Mesendoderm (in vitro differentiated cells): ENCODE results near the gene PMPCA.

ENCODE experiments used
- DNase-seq: peaks from one replicate; pipeline ENCODE4 v3.0.0; 2013
- H2AK5ac ChIP-seq: 2 replicates; pipeline ENCODE4 v1.6.1; 2013; ENCODE audit warnings: low read length, inconsistent platforms
- H2BK120ac ChIP-seq: 2 replicates; pipeline ENCODE4 v1.6.1; 2013; ENCODE audit warnings: low read depth, mild to moderate bottlenecking, low read length, moderate library complexity, mixed read lengths
- H2BK15ac ChIP-seq: replicated peaks from 2 replicates; pipeline ENCODE4 v1.6.1; 2013; ENCODE audit warnings: low read depth, mild to moderate bottlenecking, moderate library complexity
- H2BK5ac ChIP-seq: 2 replicates; pipeline ENCODE4 v1.6.1; 2013; ENCODE audit warnings: low read length, inconsistent platforms
- H3K18ac ChIP-seq: 2 replicates; pipeline ENCODE4 v1.6.1; 2013; ENCODE audit warnings: mild to moderate bottlenecking, low read length, mixed read lengths
- H3K23ac ChIP-seq: one replicate; pipeline ENCODE4 v1.6.1; 2013; ENCODE audit warnings: low read length
- H3K27ac ChIP-seq: 2 replicates; pipeline ENCODE4 v1.5.1; 2013; ENCODE audit warnings: low read depth, mild to moderate bottlenecking, inconsistent platforms, low read length, moderate library complexity
- H3K27me3 ChIP-seq: 2 replicates; pipeline ENCODE4 v1.6.1; 2013; ENCODE audit warnings: low read length, control low read depth, mild to moderate bottlenecking, inconsistent platforms; ENCODE audit not compliant: insufficient read depth, poor library complexity
- H3K36me3 ChIP-seq: 2 replicates; pipeline ENCODE4 v1.6.1; 2013; ENCODE audit warnings: low read length, inconsistent platforms; ENCODE audit not compliant: control insufficient read depth, insufficient read depth
- H3K4ac ChIP-seq: one replicate; pipeline ENCODE4 v1.6.1; 2013; ENCODE audit warnings: low read depth, mild to moderate bottlenecking, low read length, moderate library complexity
- H3K4me1 ChIP-seq: 2 replicates; pipeline ENCODE4 v1.6.1; 2013; ENCODE audit warnings: low read depth, low read length, inconsistent platforms; ENCODE audit not compliant: control insufficient read depth
- H3K4me2 ChIP-seq: 2 replicates; pipeline ENCODE4 v1.6.1; 2013; ENCODE audit warnings: low read length
- H3K4me3 ChIP-seq: 2 replicates; pipeline ENCODE4 v1.5.1; 2013; ENCODE audit warnings: mild to moderate bottlenecking, low read length
- H3K56ac ChIP-seq: one replicate; pipeline ENCODE4 v1.6.1; 2013; ENCODE audit warnings: low read length
- H3K79me1 ChIP-seq: 2 replicates; pipeline ENCODE4 v1.6.1; 2013; ENCODE audit warnings: low read length, inconsistent platforms
- H3K79me2 ChIP-seq: 2 replicates; pipeline ENCODE4 v1.6.1; 2013; ENCODE audit warnings: mild to moderate bottlenecking, low read length; ENCODE audit not compliant: control insufficient read depth, insufficient read depth
- H3K9ac ChIP-seq: 2 replicates; pipeline ENCODE4 v1.6.1; 2013; ENCODE audit warnings: low read length, inconsistent platforms
- H4K5ac ChIP-seq: one replicate; pipeline ENCODE4 v1.6.1; 2013; ENCODE audit warnings: low read length
- H4K8ac ChIP-seq: one replicate; pipeline ENCODE4 v1.6.1; 2013; ENCODE audit warnings: low read depth, mild to moderate bottlenecking, control low read depth, low read length, moderate library complexity
- WGBS: extraction: QIAGEN DNeasy Blood & Tissue Kit; methylation state at CpG from one replicate; pipeline ENCODE4 v1.1.7; 2013; ENCODE audit warnings: low lambda C conversion rate, missing lambda C conversion rate; ENCODE audit not compliant: insufficient coverage; ENCODE audit errors: extremely low coverage; 5-methylcytosine and 5-hydroxymethylcytosine counted together

Gene PMPCA

DNA sequence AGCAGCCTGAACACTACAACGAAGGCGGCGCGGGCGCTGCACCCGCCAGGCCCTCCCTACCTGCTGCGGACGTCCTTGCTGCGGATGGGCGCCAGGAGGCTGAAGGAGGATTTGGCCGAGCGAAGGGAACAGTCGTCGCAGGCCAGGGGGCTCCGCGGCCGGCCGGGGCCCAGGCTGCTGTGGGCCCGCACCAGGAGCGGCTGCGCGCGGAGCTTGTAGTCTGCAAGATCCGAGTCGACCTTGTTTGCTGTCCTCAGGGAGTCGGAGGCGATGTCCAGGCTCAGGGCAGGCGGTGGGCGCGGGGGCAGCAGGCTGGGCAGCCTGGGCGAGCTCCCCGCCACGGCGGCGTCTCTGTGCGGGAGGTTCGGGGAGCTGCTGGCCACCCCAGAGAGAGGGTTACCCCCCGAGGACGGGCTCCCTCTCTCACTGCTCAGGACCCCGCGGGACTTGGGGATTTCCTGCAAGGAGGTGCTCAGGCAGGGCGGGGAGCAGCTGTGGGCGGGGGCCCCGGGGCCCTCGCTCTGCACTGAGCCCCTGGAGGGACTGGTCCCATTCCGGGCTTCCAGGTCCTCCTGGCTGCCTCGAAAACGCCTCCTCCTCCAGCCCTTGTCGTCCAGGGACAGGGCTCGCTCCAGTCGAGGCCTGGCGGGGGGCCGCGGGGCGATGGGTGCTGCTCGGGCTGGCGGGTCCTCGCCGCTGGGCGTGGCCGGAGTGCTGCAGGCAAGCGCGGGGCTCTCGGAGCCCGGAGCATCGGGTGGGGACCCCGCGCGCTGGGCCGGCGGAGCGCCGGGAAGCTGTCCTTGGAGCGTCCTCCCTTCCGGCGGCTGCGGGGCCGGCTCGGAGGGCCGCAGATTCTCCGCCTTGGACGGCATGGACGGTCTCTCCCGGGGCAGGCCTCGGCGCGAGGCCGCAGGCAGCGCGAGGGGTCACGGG is 28.4 kb downstream of the PMPCA start:
- Histone ChIP-seq H3K4me3 (peak overlapping the region; percentile 85), H4K5ac (no peak overlapping the region), H3K27me3 (no peaks in the 10 kb centered on the region), H3K27ac (no peak overlapping the region), H3K4me1 (no peaks in the 10 kb centered on the region), H3K23ac (peak overlapping the region; percentile 66), H3K9ac (peak overlapping the region; percentile 89), H3K79me2 (peaks cover 6% of the 10 kb centered on the region), H3K56ac (peak overlapping the region; percentile 96), H2AK5ac (no peak overlapping the region), H3K18ac (peak overlapping the region; percentile 43), H3K4ac (peak overlapping the region; percentile 72), H4K8ac (peak overlapping the region; percentile 39), H2BK15ac (no peak overlapping the region), H3K4me2 (peak overlapping the region; percentile 88), H2BK5ac (no peak overlapping the region), H3K79me1 (peaks cover 10% of the 10 kb centered on the region), H2BK120ac (no peak overlapping the region), H3K36me3 (peaks cover 2% of the 10 kb centered on the region)
- WGBS: no CpG with 5 or more reads among the region's 91 CpGs
- DNase-seq: peak; percentile 48

DNA sequence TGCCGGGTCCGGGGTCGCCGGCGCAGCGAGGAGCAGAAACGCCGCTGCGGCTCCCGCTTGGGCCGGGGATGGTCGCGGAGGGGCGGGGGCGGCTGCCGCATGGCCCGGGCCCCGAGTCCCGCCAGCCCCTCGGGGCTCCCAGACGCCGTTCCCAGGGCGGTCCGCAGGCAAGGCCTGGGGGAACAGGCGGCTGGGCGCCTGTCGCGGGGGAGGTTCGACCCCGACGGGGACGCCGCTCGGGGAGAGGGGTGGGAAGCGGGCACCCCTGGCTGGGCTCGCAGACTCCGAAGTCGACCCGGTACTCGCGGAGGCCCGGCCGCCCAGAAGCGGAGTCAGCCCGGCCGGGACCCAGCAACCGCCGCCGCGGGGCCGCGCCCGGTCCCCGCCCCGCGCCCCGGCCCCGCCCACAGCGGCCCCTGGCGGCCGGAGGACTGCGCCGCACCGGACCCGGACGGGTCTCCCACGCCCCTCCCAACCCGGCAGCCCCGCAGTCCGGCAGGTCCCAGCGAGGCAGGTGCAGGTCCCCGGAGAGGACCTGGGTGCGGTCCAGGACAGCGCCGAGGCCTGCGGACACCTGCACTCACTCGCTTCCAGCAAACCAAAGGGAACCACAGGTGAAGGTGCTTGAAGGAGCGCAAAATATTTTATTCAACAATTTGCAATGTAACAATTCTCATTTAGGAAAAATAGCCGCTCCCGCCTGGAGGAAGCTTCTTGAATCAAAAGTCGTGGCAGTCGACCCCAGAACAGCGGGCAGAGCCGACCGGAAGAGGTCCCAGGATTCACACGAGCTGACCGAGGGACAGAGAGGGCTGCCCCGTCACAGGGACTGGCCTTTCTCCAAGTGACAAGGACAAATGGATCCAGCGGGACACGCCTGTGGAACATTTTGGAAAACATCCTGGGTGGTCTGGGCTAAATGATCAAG is 29.3 kb downstream of the PMPCA start, which contains the start of gene INPP5E:
Gene INPP5E, minus strand, starts transcription at position 365 of the 928 bp plus-strand sequence. CDS start 426 bp downstream, outside the sequence.
- Histone ChIP-seq H3K79me1 (peaks cover 8% of the 10 kb centered on the region), H3K4me3 (peak within 1 kb of the TSS; percentile 85), H3K56ac (peak within 1 kb of the TSS; percentile 96), H3K4me1 (no peaks in the 10 kb centered on the region), H2BK15ac (no peak within 1 kb of the TSS), H2BK5ac (no peak within 1 kb of the TSS), H2AK5ac (no peak within 1 kb of the TSS), H3K27me3 (no peaks in the 10 kb centered on the region), H3K18ac (peak within 1 kb of the TSS; percentile 43), H4K5ac (no peak within 1 kb of the TSS), H3K4ac (peak within 1 kb of the TSS; percentile 72), H4K8ac (peak within 1 kb of the TSS; percentile 39), H3K27ac (peak within 1 kb of the TSS; percentile 31), H3K9ac (peak within 1 kb of the TSS; percentile 89), H3K36me3 (peaks cover 2% of the 10 kb centered on the region), H3K23ac (peak within 1 kb of the TSS; percentile 66), H3K79me2 (peaks cover 6% of the 10 kb centered on the region), H3K4me2 (peak within 1 kb of the TSS; percentile 88), H2BK120ac (no peak within 1 kb of the TSS)
- peak; percentile 74 for DNase-seq
- no CpG with 5 or more reads among the region's 90 CpGs for WGBS

DNA sequence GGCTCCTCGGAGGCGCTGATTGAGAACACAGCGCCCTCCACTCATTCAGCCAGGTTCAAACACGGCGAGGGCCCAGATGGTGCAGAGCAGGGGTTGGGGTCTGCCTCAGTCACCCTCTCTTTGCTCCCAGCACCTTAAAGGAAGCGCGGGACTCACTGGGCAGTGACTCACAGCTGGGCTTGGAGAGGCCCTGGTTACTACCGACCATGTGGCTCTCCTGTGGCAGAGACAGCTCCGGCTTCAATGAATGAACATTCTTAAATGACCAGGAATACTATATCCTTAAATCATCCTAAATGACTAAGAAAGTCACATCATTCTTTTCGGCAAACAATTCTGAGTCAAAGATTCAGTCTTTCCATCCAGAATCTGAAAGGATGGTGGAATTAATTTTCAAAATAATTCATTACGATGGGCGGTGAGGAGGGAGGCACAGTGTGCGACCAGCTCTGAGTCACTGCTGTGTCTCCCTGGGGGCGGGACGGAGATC is 30.8 kb downstream of the PMPCA start:
- peaks cover 4% of the 10 kb centered on the region for H3K36me3 ChIP-seq
- H3K4me1 ChIP-seq: no peaks in the 10 kb centered on the region
- WGBS: no CpG with 5 or more reads among the region's 15 CpGs

DNA sequence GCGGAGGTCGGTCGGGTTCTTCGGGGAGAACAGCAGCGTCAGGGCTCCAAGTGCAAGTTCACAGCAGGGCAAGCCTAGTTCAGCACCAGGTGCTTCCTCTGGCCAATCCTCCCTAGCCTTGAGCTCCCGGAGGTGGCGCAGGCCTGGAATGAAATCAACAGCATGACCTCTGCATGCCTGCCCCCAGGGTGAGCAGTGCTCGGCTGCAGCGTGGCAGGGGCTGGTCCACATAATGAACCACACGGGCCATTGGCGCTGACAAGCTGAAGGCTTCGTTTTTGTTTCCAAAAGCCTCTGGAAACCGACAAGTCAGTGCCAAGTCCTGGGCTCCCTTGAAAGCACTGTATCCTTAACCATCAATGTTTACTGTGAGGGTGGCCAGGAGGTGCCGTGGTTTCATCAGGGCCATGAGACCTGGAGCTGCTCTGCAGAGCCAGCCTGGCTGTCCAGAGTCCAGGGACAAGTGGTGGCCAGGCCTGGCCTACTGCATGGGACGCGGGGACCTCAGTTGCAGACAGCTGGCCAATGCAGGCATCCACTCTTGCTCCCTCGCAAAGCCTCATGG is 31.3 kb downstream of the PMPCA start:
- Histone ChIP-seq H3K18ac (no peak overlapping the region), H3K27ac (no peak overlapping the region), H3K4me2 (no peak overlapping the region), H3K27me3 (no peaks in the 10 kb centered on the region), H4K5ac (no peak overlapping the region), H3K56ac (no peak overlapping the region), H4K8ac (no peak overlapping the region), H3K79me2 (peaks cover 2% of the 10 kb centered on the region), H3K23ac (no peak overlapping the region), H3K4me3 (no peak overlapping the region), H2BK120ac (no peak overlapping the region), H2AK5ac (no peak overlapping the region), H2BK5ac (no peak overlapping the region), H3K4ac (no peak overlapping the region), H3K36me3 (peaks cover 8% of the 10 kb centered on the region), H2BK15ac (no peak overlapping the region), H3K4me1 (no peaks in the 10 kb centered on the region), H3K79me1 (peaks cover 8% of the 10 kb centered on the region), H3K9ac (no peak overlapping the region)
- WGBS: no CpG with 5 or more reads among the region's 17 CpGs
- no peak for DNase-seq

More for the DNA sequence above, 30.8 kb downstream of the PMPCA start:
- H2BK15ac ChIP-seq: no peak overlapping the region
- no peak overlapping the region for H3K18ac ChIP-seq
- H2BK120ac ChIP-seq: no peak overlapping the region
- peaks cover 8% of the 10 kb centered on the region for H3K79me1 ChIP-seq
- no peak overlapping the region for H2AK5ac ChIP-seq
- no peak overlapping the region for H3K56ac ChIP-seq
- H3K23ac ChIP-seq: no peak overlapping the region
- no peak for DNase-seq
- H4K8ac ChIP-seq: no peak overlapping the region
- no peak overlapping the region for H3K4ac ChIP-seq
- H3K4me2 ChIP-seq: no peak overlapping the region
- no peak overlapping the region for H3K9ac ChIP-seq
- no peak overlapping the region for H2BK5ac ChIP-seq
- H3K27ac ChIP-seq: no peak overlapping the region
- no peaks in the 10 kb centered on the region for H3K27me3 ChIP-seq
- H4K5ac ChIP-seq: no peak overlapping the region
- H3K4me3 ChIP-seq: no peak overlapping the region
- H3K79me2 ChIP-seq: peaks cover 2% of the 10 kb centered on the region

DNA sequence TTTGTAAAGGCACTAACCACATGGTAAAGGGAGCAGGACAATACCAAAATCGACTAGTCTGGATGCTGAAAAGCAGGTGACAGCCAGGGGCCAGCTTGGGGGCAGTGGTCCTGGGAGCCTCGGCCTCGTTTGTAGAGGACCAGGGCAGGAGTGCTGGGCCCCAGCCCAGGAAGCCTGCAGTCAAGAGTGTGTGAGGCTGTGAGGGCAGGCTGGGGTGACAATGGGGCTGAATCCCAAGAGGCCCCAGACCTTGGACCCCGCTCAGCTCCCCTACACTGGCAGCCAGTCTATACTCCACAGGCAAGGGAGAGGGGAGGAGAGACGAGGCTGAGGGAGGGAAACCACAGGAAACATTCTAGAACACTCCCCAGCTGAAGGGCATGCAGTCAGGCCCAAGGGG is 31.8 kb downstream of the PMPCA start:
- Histone ChIP-seq H4K8ac (no peak overlapping the region), H2BK5ac (no peak overlapping the region), H3K4me2 (no peak overlapping the region), H2BK120ac (no peak overlapping the region), H3K56ac (no peak overlapping the region), H3K27ac (no peak overlapping the region), H2BK15ac (no peak overlapping the region), H2AK5ac (no peak overlapping the region), H3K23ac (no peak overlapping the region), H3K4ac (no peak overlapping the region), H3K79me2 (no peaks in the 10 kb centered on the region), H3K79me1 (peaks cover 5% of the 10 kb centered on the region), H4K5ac (no peak overlapping the region), H3K9ac (no peak overlapping the region), H3K36me3 (peaks cover 10% of the 10 kb centered on the region), H3K4me1 (no peaks in the 10 kb centered on the region), H3K18ac (no peak overlapping the region), H3K27me3 (no peaks in the 10 kb centered on the region), H3K4me3 (no peak overlapping the region)
- no peak for DNase-seq
- WGBS: no CpG with 5 or more reads among the region's 5 CpGs
